IPS-20b (cell line): Measurements from ENCODE around the gene RASEF.
"Not testable (repeated sequence)": the region's sequence is repeated elsewhere in the genome, so short reads cannot be mapped to it uniquely, and the experiment has no call there.

Source experiments
- H3K27ac ChIP-seq: one replicate; pipeline ENCODE4 v1.5.1; 2013; ENCODE audit warnings: low read length
- H3K27me3 ChIP-seq: 2 replicates; pipeline ENCODE4 v1.6.1; 2013; ENCODE audit warnings: mild to moderate bottlenecking, low read length, inconsistent platforms; ENCODE audit not compliant: insufficient read depth
- H3K36me3 ChIP-seq: 2 replicates; pipeline ENCODE4 v1.6.1; 2013; ENCODE audit warnings: low read depth, mild to moderate bottlenecking, inconsistent platforms, low read length, moderate library complexity; ENCODE audit not compliant: insufficient read depth
- H3K4me1 ChIP-seq: 2 replicates; pipeline ENCODE4 v1.6.1; 2013; ENCODE audit warnings: mild to moderate bottlenecking, control low read depth, inconsistent platforms, low read length, moderate library complexity; ENCODE audit not compliant: insufficient read depth
- H3K4me3 ChIP-seq: 2 replicates; pipeline ENCODE4 v1.5.1; 2013; ENCODE audit warnings: mild to moderate bottlenecking, low read length, inconsistent platforms
- H3K9ac ChIP-seq: 2 replicates; pipeline ENCODE4 v1.6.1; 2013; ENCODE audit warnings: low read depth, mild to moderate bottlenecking, inconsistent platforms, low read length, moderate library complexity
- H3K9me3 ChIP-seq: 2 replicates; pipeline ENCODE4 v1.6.1; 2013; ENCODE audit warnings: mild to moderate bottlenecking, low read depth, low read length, inconsistent platforms; ENCODE audit not compliant: insufficient read depth

RASEF gene

DNA sequence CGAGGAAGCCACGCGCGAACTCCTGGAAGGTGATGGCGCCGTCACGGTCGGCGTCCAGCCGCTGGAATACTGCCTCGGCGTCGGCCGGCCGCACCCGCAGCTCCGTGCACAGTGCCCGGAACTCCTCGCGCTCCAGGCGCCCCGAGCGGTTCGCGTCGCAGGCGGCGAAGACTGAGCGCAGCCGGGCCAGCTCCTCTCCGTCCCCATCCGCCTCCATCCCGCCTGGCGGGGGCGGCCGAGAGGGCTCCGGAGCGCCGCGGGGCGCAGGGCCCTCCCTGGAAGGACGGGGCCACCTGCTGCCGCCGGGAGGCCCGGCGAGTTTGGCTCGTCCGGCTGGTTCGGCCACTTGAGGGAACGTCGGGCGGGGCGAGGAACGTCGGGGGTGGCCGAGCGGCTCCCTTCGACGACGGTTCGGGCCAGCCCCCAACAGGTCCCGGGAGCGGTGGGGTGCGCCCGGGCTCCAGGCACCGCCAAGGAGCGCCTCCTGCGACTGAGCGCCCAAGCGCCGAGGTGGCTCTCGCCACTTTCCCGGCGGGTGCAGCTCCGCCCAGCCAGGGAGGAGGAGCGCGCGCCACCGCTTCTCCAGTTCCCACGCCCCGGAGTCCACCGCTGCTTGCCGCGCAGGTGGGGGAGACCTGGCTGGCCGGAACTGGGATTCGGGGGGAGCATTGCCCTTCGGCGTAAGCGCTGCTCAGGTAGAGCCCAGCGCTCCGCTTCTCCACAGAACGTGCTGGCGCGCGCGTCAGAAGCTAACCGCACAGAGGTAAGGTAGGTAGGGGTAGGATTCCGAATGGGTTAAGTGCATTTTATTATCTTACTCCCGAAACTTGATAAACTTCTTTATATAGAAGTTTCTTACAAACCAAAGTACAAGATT lies at the start of gene RASEF:
RASEF (minus strand) TSS at position 492 of the 877 bp plus-strand sequence; CDS start at position 217, 275 bp downstream.
- peaks cover 75% of the 10 kb centered on the region for H3K27me3 ChIP-seq
- H3K9me3 ChIP-seq: no peaks in the 10 kb centered on the region
- no peak within 1 kb of the TSS for H3K27ac ChIP-seq
- peaks cover 4% of the 10 kb centered on the region; the same call in 1 of the 2 replicates for H3K4me1 ChIP-seq
- peak within 1 kb of the TSS; percentile 55 for H3K4me3 ChIP-seq
- no peaks in the 10 kb centered on the region for H3K36me3 ChIP-seq
- H3K9ac ChIP-seq: no peak within 1 kb of the TSS; the same call in 1 of the 2 replicates

DNA sequence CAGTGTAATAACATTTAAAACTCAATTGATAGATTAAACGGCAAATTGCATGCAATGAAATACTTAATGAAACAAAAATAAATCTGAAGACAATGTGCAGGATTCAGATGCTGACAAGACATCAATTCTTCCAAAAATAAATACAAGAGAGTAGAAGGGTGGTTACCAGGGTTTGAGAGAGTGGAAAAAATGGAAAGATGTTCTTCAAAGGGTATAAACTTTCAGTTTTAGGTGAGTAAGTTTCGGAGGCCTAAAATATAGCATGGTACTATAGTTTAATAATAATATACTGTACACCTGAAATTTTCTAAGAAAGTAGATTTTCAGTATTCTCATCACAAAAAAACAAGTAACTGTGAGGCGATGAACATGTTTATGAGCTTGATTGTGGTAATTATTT lies 48.2 kb upstream of the RASEF start:
- H3K9ac ChIP-seq: no peak overlapping the region
- no peaks in the 10 kb centered on the region for H3K27me3 ChIP-seq
- H3K27ac ChIP-seq: no peak overlapping the region
- no peak overlapping the region for H3K4me3 ChIP-seq
- no peaks in the 10 kb centered on the region for H3K36me3 ChIP-seq
- H3K4me1 ChIP-seq: no peaks in the 10 kb centered on the region
- H3K9me3 ChIP-seq: peaks cover 19% of the 10 kb centered on the region

DNA sequence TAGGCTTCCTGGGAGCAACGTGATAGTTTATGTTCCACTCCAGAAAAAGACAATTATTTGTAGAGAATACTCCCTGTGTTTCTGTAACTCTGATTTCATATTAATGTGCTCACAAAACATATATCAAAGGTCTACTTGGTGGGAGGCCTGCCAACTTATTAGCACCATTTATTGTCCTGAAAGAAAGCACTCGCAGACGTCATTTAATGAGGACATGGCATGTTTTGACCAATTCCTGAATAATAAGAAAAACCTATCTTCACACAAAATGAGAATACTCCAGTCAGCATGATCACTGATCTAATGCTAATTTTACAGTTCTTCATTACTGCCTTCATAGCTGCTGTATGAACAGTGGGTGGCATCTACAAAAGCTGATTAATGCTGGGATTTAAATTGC lies 46.4 kb upstream of the RASEF start:
- H3K27ac ChIP-seq: no peak overlapping the region
- H3K4me1 ChIP-seq: no peaks in the 10 kb centered on the region
- peaks cover 9% of the 10 kb centered on the region for H3K9me3 ChIP-seq
- no peak overlapping the region for H3K4me3 ChIP-seq
- no peaks in the 10 kb centered on the region for H3K36me3 ChIP-seq
- no peak overlapping the region for H3K9ac ChIP-seq
- no peaks in the 10 kb centered on the region for H3K27me3 ChIP-seq

GRCh38 chr9:83108208-83108607 lies 45.3 kb upstream of the RASEF start:
- Histone ChIP-seq H3K4me1 (no peaks in the 10 kb centered on the region), H3K9ac (no peak overlapping the region), H3K27me3 (no peaks in the 10 kb centered on the region), H3K36me3 (no peaks in the 10 kb centered on the region), H3K27ac (no peak overlapping the region), H3K9me3 (peaks cover under 1% of the 10 kb centered on the region; the same call in 1 of the 2 replicates), H3K4me3 (no peak overlapping the region)

GRCh38 chr9:83106772-83107171 lies 43.8 kb upstream of the RASEF start:
- H3K4me3 ChIP-seq: no peak overlapping the region
- no peaks in the 10 kb centered on the region for H3K9me3 ChIP-seq
- no peak overlapping the region for H3K9ac ChIP-seq
- H3K4me1 ChIP-seq: no peaks in the 10 kb centered on the region
- H3K27me3 ChIP-seq: no peaks in the 10 kb centered on the region
- H3K36me3 ChIP-seq: no peaks in the 10 kb centered on the region
- no peak overlapping the region for H3K27ac ChIP-seq

- no peaks in the 10 kb centered on the region for H3K27me3 ChIP-seq
- no peaks in the 10 kb centered on the region for H3K36me3 ChIP-seq
- no peak overlapping the region for H3K4me3 ChIP-seq
- no peak overlapping the region for H3K27ac ChIP-seq
- no peak overlapping the region for H3K9ac ChIP-seq
- no peaks in the 10 kb centered on the region for H3K4me1 ChIP-seq
- H3K9me3 ChIP-seq: no peaks in the 10 kb centered on the region
Measured at GRCh38 chr9:83106263-83106662, 43.3 kb upstream of the RASEF start.

DNA sequence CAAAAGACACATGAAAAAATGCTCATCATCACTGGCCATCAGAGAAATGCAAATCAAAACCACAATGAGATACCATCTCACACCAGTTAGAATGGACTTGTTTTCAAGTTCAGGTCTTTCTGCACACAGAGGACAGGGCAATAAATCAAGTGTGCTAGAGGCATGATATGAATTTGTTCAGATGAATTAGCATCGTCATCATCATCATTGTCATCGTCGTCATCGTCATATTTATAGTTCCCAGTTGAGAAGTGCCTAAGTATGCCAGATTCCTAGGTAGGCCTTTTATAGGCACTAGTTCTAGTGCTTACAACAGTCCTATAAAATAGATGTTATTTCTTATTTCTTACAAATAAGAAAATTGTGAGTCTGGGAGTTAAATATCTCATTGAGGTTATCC lies 34.7 kb upstream of the RASEF start:
- Histone ChIP-seq H3K27me3 (no peaks in the 10 kb centered on the region), H3K4me3 (no peak overlapping the region), H3K36me3 (no peaks in the 10 kb centered on the region), H3K4me1 (no peaks in the 10 kb centered on the region), H3K9me3 (no peaks in the 10 kb centered on the region; the same call in 1 of the 2 replicates), H3K9ac (no peak overlapping the region), H3K27ac (no peak overlapping the region)

DNA sequence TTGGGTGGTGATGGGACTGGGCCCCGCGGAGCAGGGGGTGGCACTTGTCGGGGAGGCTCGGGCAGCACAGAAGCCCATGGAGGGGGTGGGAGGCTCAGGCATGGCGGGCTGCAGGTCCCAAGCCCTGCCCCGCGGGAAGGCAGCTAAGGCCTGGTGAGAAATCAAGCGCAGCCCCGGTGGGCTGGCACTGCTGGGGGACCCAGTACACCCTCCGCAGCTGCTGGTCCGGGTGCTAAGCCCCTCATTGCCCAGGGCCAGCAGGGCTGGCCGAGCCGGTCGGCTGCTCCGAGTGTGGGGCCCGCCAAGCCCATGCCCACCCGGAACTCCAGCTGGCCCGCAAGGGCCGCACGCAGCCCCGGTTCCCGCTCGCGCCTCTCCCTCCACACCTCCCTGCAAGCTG lies 30.4 kb upstream of the RASEF start:
- H3K4me1 ChIP-seq, H3K9ac ChIP-seq, H3K27ac ChIP-seq, H3K4me3 ChIP-seq, H3K36me3 ChIP-seq, H3K27me3 ChIP-seq, H3K9me3 ChIP-seq: not testable (repeated sequence)

- Histone ChIP-seq H3K4me1 (no peaks in the 10 kb centered on the region), H3K27me3 (no peaks in the 10 kb centered on the region), H3K9ac (no peak overlapping the region)
Measured at GRCh38 chr9:83081846-83082245, 18.9 kb upstream of the RASEF start.

GRCh38 chr9:83081010-83081409 lies 18.1 kb upstream of the RASEF start:
- Histone ChIP-seq H3K9ac (no peak overlapping the region), H3K9me3 (no peaks in the 10 kb centered on the region)

More at GRCh38 chr9:83081846-83082245, 18.9 kb upstream of the RASEF start:
- no peaks in the 10 kb centered on the region for H3K36me3 ChIP-seq
- H3K9me3 ChIP-seq: no peaks in the 10 kb centered on the region
- no peak overlapping the region for H3K27ac ChIP-seq
- H3K4me3 ChIP-seq: no peak overlapping the region

DNA sequence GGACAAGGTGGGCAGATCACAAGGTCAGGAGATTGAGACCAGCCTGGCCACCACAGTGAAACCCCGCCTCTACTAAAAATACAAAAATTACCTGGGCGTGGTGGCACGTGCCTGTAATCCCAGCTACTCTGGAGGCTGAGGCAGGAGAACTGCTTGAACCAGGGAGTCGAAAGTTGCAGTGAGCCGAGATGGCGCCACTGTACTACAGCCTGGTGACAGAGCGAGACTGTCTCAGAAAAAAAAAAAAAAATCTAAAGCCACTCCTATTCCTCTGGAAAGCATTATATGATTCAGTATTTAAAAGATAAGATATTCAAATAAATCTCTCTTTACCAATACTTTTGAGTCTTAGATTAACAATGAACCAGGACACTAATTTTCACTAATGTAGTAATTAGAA lies 13.0 kb upstream of the RASEF start:
- not testable (repeated sequence) for H3K4me3 ChIP-seq, H3K36me3 ChIP-seq, H3K27me3 ChIP-seq, H3K4me1 ChIP-seq, H3K9ac ChIP-seq, H3K27ac ChIP-seq, H3K9me3 ChIP-seq

More at GRCh38 chr9:83081010-83081409, 18.1 kb upstream of the RASEF start:
- Histone ChIP-seq H3K27me3 (no peaks in the 10 kb centered on the region), H3K36me3 (no peaks in the 10 kb centered on the region), H3K4me1 (no peaks in the 10 kb centered on the region), H3K4me3 (no peak overlapping the region), H3K27ac (no peak overlapping the region)

GRCh38 chr9:83072498-83072897 lies 9.6 kb upstream of the RASEF start:
- H3K9me3 ChIP-seq, H3K4me3 ChIP-seq, H3K4me1 ChIP-seq, H3K27ac ChIP-seq, H3K36me3 ChIP-seq, H3K9ac ChIP-seq, H3K27me3 ChIP-seq: not testable (repeated sequence)
